HG03521 (cell line): ENCODE results near the gene MUS81.

Experiments
- ATAC-seq: cut with Tn5 transposase; IDR thresholded peaks from one replicate; pipeline ENCODE4 v1.9.1; 2021; ENCODE audit warnings: mild to moderate bottlenecking, moderate library complexity; ENCODE audit not compliant: unreplicated experiment

Gene MUS81

DNA sequence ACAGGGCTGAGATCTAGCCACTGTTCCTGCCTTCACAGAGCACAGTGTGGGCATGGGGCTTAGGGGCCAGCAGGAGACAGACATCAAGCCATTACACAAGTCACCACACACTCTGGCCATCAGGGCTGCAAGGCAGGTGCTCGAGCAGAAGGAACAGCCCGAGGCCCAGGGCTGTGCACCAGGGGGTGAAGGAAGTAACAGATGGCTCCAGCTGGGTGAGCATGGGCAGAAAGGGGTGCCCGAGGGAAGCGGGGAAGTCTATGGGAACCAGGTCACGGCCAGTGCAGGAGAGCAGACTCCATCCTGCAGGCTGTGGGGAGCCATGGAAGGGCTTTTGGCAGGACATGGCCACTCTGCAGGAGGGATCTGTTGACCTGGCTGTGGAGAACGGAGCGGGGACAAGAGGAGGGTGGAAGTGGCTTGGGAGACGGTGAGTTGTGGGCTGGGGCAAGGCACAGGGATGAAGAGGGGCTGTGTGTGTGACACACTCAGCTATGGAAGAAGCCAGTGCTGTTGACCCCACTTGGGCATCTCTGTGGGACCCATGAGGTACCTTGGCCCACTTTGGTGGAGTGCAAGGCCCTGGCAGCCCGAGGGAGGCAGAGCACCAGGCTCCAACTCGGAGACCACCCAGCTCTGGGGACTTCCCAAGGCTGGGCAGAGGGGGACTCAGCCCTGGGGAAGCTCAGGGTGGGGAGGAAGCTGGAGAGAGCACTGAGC is 55.0 kb downstream of the MUS81 start:
- ATAC-seq = no peak

DNA sequence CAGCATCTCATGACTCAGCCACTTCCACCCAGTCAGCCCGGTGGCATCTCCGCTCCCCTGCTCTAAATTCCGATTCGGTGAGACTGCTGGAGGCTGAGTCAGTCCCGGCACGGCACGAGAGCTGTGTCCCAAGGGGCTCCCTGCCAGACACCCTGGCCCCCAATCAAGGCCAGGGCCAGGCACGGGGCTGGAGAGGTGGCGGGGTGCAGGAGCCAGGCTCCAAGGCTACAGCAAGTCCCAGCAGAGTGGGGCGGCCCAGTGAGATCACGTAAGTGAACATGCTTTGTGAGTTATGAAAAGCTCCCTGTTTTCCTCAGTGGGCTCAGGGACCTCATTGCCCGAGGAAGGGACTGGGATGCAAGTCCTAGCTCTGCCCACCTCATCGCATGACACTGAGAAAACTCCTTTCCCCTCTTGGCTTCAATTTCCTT is 55.6 kb downstream of the MUS81 start:
- no peak for ATAC-seq
